Gastroesophageal sphincter (tissue), 3 donors: Measurements from ENCODE around the gene SEC24D.

Experiments used
- CTCF ChIP-seq, 4 experiments: fragments of 200-600 bp in 2 of 4; fragments of 450-650 bp in 2 of 4; sonication (generic) in 1 of 4; IDR thresholded peaks; one replicate each; pipeline ENCODE4 v1.5.1; 2017 to 2019; ENCODE audit warnings: antibody characterized with exemption in 4 of 4, mild to moderate bottlenecking in 2 of 4, moderate library complexity in 2 of 4
- POLR2A ChIP-seq, 2 donors: fragments of 450-650 bp; IDR thresholded peaks; one replicate each; pipeline ENCODE4 v1.6.1; 2017; ENCODE audit warnings: antibody characterized with exemption in 2 of 2, mild to moderate bottlenecking in 2 of 2, moderate library complexity in 1 of 2

GRCh38 chr4:118850488-118851173 lies 14.7 kb upstream of the SEC24D start:
- TF ChIP-seq CTCF (IDR thresholded peaks at IDR 0.05) (no peak), POLR2A (IDR thresholded peaks at IDR 0.05) (no peak)
